NB4 (cell line): ENCODE results near the gene CALCOCO2.

ENCODE experiments used
- MYC ChIP-seq: IDR thresholded peaks from 2 replicates; pipeline ENCODE4 v1.6.1; 2011; ENCODE audit warnings: low read depth, low read length
- POLR2A ChIP-seq: IDR thresholded peaks from 2 replicates; pipeline ENCODE4 v1.6.1; 2011; ENCODE audit warnings: mild to moderate bottlenecking; ENCODE audit not compliant: insufficient read length; ENCODE audit errors: extremely low read depth
- TF ChIP-seq, protein P1 (sequence below): IDR thresholded peaks from one replicate; pipeline ENCODE4 v1.5.1; 2012; ENCODE audit warnings: low read depth, low read length

DNA sequence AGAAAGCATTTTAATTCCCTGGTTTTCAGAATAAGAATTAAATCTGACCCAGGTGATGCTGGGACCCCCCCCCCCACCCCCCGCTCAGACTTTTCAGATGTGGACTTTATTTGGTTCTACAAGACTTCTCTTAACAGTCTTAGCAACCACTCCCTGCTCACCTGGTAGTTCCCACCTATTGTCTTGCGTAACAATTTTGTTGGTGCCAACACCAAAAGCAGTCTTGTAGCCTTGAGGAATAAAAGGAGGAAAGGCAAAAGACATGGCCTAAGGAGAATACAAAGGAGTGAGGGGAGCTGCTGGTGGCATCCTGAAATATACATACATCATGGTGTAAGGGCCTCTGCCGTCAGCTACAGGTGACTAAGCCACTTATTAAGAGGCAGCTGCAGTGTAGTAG, 18.8 kb upstream of the CALCOCO2 start:
- TF ChIP-seq, protein P1, sequence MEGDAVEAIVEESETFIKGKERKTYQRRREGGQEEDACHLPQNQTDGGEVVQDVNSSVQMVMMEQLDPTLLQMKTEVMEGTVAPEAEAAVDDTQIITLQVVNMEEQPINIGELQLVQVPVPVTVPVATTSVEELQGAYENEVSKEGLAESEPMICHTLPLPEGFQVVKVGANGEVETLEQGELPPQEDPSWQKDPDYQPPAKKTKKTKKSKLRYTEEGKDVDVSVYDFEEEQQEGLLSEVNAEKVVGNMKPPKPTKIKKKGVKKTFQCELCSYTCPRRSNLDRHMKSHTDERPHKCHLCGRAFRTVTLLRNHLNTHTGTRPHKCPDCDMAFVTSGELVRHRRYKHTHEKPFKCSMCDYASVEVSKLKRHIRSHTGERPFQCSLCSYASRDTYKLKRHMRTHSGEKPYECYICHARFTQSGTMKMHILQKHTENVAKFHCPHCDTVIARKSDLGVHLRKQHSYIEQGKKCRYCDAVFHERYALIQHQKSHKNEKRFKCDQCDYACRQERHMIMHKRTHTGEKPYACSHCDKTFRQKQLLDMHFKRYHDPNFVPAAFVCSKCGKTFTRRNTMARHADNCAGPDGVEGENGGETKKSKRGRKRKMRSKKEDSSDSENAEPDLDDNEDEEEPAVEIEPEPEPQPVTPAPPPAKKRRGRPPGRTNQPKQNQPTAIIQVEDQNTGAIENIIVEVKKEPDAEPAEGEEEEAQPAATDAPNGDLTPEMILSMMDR: no peak
- TF ChIP-seq POLR2A: no peak
- no peak for TF ChIP-seq MYC
